Breast epithelium (tissue), 4 donors: Measurements from ENCODE around the gene MBTPS2. TPM values are rescaled to one million over a fixed set of nuclear protein-coding genes. Genes with fewer than 3 reads are reported as not detected.
A peak's percentile ranks its signal among the peaks of the same experiment; 100 is the strongest.

ENCODE experiments used
- DNase-seq, 2 donors: peaks; one replicate each; pipeline ENCODE4 v3.0.0-alpha.2; 2019; ENCODE audit warnings: low spot score in 2 of 2
- H3K27ac ChIP-seq, 2 donors: fragments of 200-600 bp; sonication (generic) in 1 of 2; one replicate each; pipeline ENCODE4 v1.5.1; 2016 to 2019; ENCODE audit warnings: mild to moderate bottlenecking in 1 of 2
- H3K27me3 ChIP-seq, 2 donors: fragments of 200-600 bp; sonication (generic) in 1 of 2; one replicate each; pipeline versions ENCODE4 v1.5.1 to v1.6.0; 2017 to 2019; ENCODE audit warnings: control low read depth in 1 of 2, mild to moderate bottlenecking in 1 of 2
- H3K36me3 ChIP-seq: fragments of 200-600 bp; one replicate; pipeline ENCODE4 v1.5.1; 2019
- H3K4me1 ChIP-seq, 2 donors: fragments of 200-600 bp; sonication (generic); one replicate each; pipeline ENCODE4 v1.5.1; 2016 to 2019; ENCODE audit warnings: control low read depth in 1 of 2
- H3K4me3 ChIP-seq, 3 donors: fragments of 200-600 bp; sonication (generic); 1 replicate in 2 of 3; 2 replicates in 1 of 3; pipeline ENCODE4 v1.5.1; 2016 to 2019; ENCODE audit warnings: mild to moderate bottlenecking in 3 of 3, moderate library complexity in 2 of 3
- H3K9me3 ChIP-seq, 2 donors: fragments of 200-600 bp; sonication (generic) in 1 of 2; one replicate each; pipeline ENCODE4 v1.5.1; 2016 to 2019; ENCODE audit warnings: control low read depth in 1 of 2
- CTCF ChIP-seq, 3 donors: fragments of 450-650 bp; IDR thresholded peaks; one replicate each; pipeline ENCODE4 v1.5.1; 2016 to 2017; ENCODE audit warnings: antibody characterized with exemption in 3 of 3, mild to moderate bottlenecking in 3 of 3, moderate library complexity in 3 of 3
- POLR2A ChIP-seq: fragments of 450-650 bp; IDR thresholded peaks from one replicate; pipeline ENCODE4 v1.6.1; 2016; ENCODE audit warnings: antibody characterized with exemption, mild to moderate bottlenecking, moderate library complexity
- POLR2AphosphoS5 ChIP-seq, 3 donors: sonication (generic); formaldehyde crosslinking; IDR thresholded peaks; one replicate each; pipeline ENCODE4 v1.6.1; 2017; ENCODE audit warnings: antibody characterized with exemption in 3 of 3
- intact Hi-C: fragments of 100-400 bp; cut with DNase I; formaldehyde crosslinking; loops from one replicate; pipeline ENCODE4 v1.15.1; 2023; ENCODE audit warnings: low total_unique reads
- total RNA-seq, 3 donors: library from RNA; depleted of rRNA; stranded (reverse); fragments of >200 nt; gene quantifications; one replicate each; pipeline ENCODE4 v1.1.0, GENCODE V29; 2016

The MBTPS2 gene
- total RNA-seq, 3 donors from 2014 or later = 8.8 to 13.8 (median 9.9) TPM

GRCh38 chrX:21929209-21929608 lies 89.8 kb downstream of the MBTPS2 start:
- Histone ChIP-seq H3K27me3 (peaks cover 0 to 14% of the 10 kb centered on the region in 2 donors), H3K4me1 (no peaks in the 10 kb centered on the region), H3K9me3 (no peaks in the 10 kb centered on the region), H3K27ac (no peak overlapping the region), H3K4me3 (no peak overlapping the region), H3K36me3 (no peaks in the 10 kb centered on the region)
- TF ChIP-seq CTCF (IDR thresholded peaks at IDR 0.05) (no peak), POLR2AphosphoS5 (IDR thresholded peaks at IDR 0.05) (no peak), POLR2A (no peak)
- intact Hi-C loops = no loop called here
- no peak for DNase-seq

- intact Hi-C loops = no loop called here
- DNase-seq = no peak
These were observed 91.6 kb downstream of the MBTPS2 start for GRCh38 chrX:21930986-21931385.

GRCh38 chrX:21932292-21933002 lies 93.0 kb downstream of the MBTPS2 start:
- Histone ChIP-seq H3K36me3 (no peaks in the 10 kb centered on the region), H3K4me1 (no peaks in the 10 kb centered on the region), H3K27me3 (peaks cover 0 to 19% of the 10 kb centered on the region in 2 donors), H3K4me3 (no peak overlapping the region), H3K9me3 (no peaks in the 10 kb centered on the region), H3K27ac (peak overlapping the region; percentile 19 to 22)
- no peak for DNase-seq
- intact Hi-C loops = no loop called here
- TF ChIP-seq POLR2AphosphoS5 (IDR thresholded peaks at IDR 0.05) = no peak
- no peak for TF ChIP-seq POLR2A
- TF ChIP-seq CTCF (IDR thresholded peaks at IDR 0.05) = no peak

More at GRCh38 chrX:21930986-21931385, 91.6 kb downstream of the MBTPS2 start:
- TF ChIP-seq POLR2AphosphoS5 (IDR thresholded peaks at IDR 0.05) (no peak), POLR2A (no peak), CTCF (IDR thresholded peaks at IDR 0.05) (no peak)
- Histone ChIP-seq H3K4me3 (no peak overlapping the region), H3K27ac (no peak overlapping the region), H3K27me3 (peaks cover 0 to 14% of the 10 kb centered on the region in 2 donors), H3K9me3 (no peaks in the 10 kb centered on the region), H3K4me1 (no peaks in the 10 kb centered on the region), H3K36me3 (no peaks in the 10 kb centered on the region)

GRCh38 chrX:21933077-21933476 lies 93.7 kb downstream of the MBTPS2 start:
- H3K27me3 ChIP-seq = peaks cover 0 to 24% of the 10 kb centered on the region in 2 donors
- H3K4me1 ChIP-seq = no peaks in the 10 kb centered on the region
- TF ChIP-seq POLR2A (no peak), CTCF (IDR thresholded peaks at IDR 0.05) (no peak), POLR2AphosphoS5 (IDR thresholded peaks at IDR 0.05) (no peak)
- intact Hi-C loops = no loop called here
- H3K9me3 ChIP-seq = no peaks in the 10 kb centered on the region
- H3K36me3 ChIP-seq = no peaks in the 10 kb centered on the region
- H3K27ac ChIP-seq = no peak overlapping the region
- DNase-seq = no peak
- no peak overlapping the region for H3K4me3 ChIP-seq

GRCh38 chrX:21934414-21934813 lies 95.0 kb downstream of the MBTPS2 start:
- Histone ChIP-seq H3K4me3 (no peak overlapping the region), H3K36me3 (no peaks in the 10 kb centered on the region), H3K4me1 (no peaks in the 10 kb centered on the region), H3K27ac (no peak overlapping the region), H3K9me3 (no peaks in the 10 kb centered on the region), H3K27me3 (peaks cover 0 to 30% of the 10 kb centered on the region in 2 donors)
- TF ChIP-seq CTCF (IDR thresholded peaks at IDR 0.05) (no peak), POLR2AphosphoS5 (IDR thresholded peaks at IDR 0.05) (no peak)
- intact Hi-C loops = no loop called here
- no peak for DNase-seq
